ENCODE results near the gene SNIP1.
"Not testable (repeated sequence)": the region's sequence is repeated elsewhere in the genome, so short reads cannot be mapped to it uniquely, and the experiment has no call there.

SNIP1 gene

GRCh38 chr1:37553927-37554808 lies at the start of gene SNIP1:
SNIP1 (minus strand) TSS chr1:37554293; CDS start chr1:37554229, 64 bp downstream.
- in situ Hi-C loops (cut with HindIII; ENCODE audit: low sequenced_read_pairs), result no loop called here

- in situ Hi-C loops (cut with HindIII; ENCODE audit: low sequenced_read_pairs), result no loop called here
Measured at GRCh38 chr1:37602750-37603694, 48.9 kb upstream of the SNIP1 start.

- in situ Hi-C loops (cut with HindIII; ENCODE audit: low sequenced_read_pairs), result no loop called here
Measured at GRCh38 chr1:37601441-37601840, 47.3 kb upstream of the SNIP1 start.

GRCh38 chr1:37599940-37600339 lies 45.8 kb upstream of the SNIP1 start:
- in situ Hi-C loops (cut with HindIII; ENCODE audit: low sequenced_read_pairs), result loop anchor here (5.0 kb wide), 1 partner anchor 82 kb away; no protein-coding TSS in a partner anchor

- in situ Hi-C loops (cut with HindIII; ENCODE audit: low sequenced_read_pairs), result loop anchor here (5.0 kb wide), 1 partner anchor 86 kb away; no protein-coding TSS in a partner anchor
Measured at GRCh38 chr1:37596182-37596667, 42.1 kb upstream of the SNIP1 start.

- in situ Hi-C loops (cut with HindIII; ENCODE audit: low sequenced_read_pairs), result loop anchor here (5.0 kb wide), 1 partner anchor 87 kb away; no protein-coding TSS in a partner anchor
Measured at GRCh38 chr1:37595440-37596181, 41.5 kb upstream of the SNIP1 start, which contains the start of gene GNL2. GNL2 (minus strand) TSS chr1:37595937; CDS start chr1:37595822, 115 bp downstream.

- in situ Hi-C loops (cut with HindIII; ENCODE audit: low sequenced_read_pairs), result no loop called here
Measured at GRCh38 chr1:37593726-37594125, 39.6 kb upstream of the SNIP1 start.

GRCh38 chr1:37588939-37589338 lies 34.8 kb upstream of the SNIP1 start:
- in situ Hi-C loops (cut with HindIII; ENCODE audit: low sequenced_read_pairs), result no loop called here

GRCh38 chr1:37584544-37584943 lies 30.5 kb upstream of the SNIP1 start:
- in situ Hi-C loops (cut with HindIII; ENCODE audit: low sequenced_read_pairs), result not testable (repeated sequence)

- in situ Hi-C loops (cut with HindIII; ENCODE audit: low sequenced_read_pairs), result no loop called here
Measured at GRCh38 chr1:37575692-37576091, 21.6 kb upstream of the SNIP1 start.

GRCh38 chr1:37574834-37575480 lies 20.9 kb upstream of the SNIP1 start:
- in situ Hi-C loops (cut with HindIII; ENCODE audit: low sequenced_read_pairs), result no loop called here

- in situ Hi-C loops (cut with HindIII; ENCODE audit: low sequenced_read_pairs), result no loop called here
Measured at GRCh38 chr1:37570528-37571334, 16.6 kb upstream of the SNIP1 start.

GRCh38 chr1:37567023-37567422 lies 12.9 kb upstream of the SNIP1 start:
- in situ Hi-C loops (cut with HindIII; ENCODE audit: low sequenced_read_pairs), result no loop called here

GRCh38 chr1:37564892-37565291 lies 10.8 kb upstream of the SNIP1 start:
- in situ Hi-C loops (cut with HindIII; ENCODE audit: low sequenced_read_pairs), result no loop called here

- in situ Hi-C loops (cut with HindIII; ENCODE audit: low sequenced_read_pairs), result no loop called here
Measured at GRCh38 chr1:37562984-37563383, 8.9 kb upstream of the SNIP1 start.

- in situ Hi-C loops (cut with HindIII; ENCODE audit: low sequenced_read_pairs), result no loop called here
Measured at GRCh38 chr1:37561133-37562132, 7.3 kb upstream of the SNIP1 start.

- in situ Hi-C loops (cut with HindIII; ENCODE audit: low sequenced_read_pairs), result no loop called here
Measured at GRCh38 chr1:37560401-37561132, 6.5 kb upstream of the SNIP1 start.

Measured in DLD1 (cell line).